Loucy (cell line): ENCODE data around the gene SPEG.

Experiments
- EZH2phosphoT487 ChIP-seq: fragments of 200-600 bp; IDR thresholded peaks from 2 replicates; pipeline ENCODE4 v1.6.1; 2018; ENCODE audit warnings: antibody characterized with exemption, mild to moderate bottlenecking, moderate library complexity, borderline replicate concordance
- TF ChIP-seq, protein P1 (sequence below): fragments of 200-600 bp; sonication (generic); conservative IDR thresholded peaks from 2 replicates; pipeline ENCODE4 v1.5.1; 2014; ENCODE audit warnings: mild to moderate bottlenecking, antibody characterized with exemption, low read length

DNA sequence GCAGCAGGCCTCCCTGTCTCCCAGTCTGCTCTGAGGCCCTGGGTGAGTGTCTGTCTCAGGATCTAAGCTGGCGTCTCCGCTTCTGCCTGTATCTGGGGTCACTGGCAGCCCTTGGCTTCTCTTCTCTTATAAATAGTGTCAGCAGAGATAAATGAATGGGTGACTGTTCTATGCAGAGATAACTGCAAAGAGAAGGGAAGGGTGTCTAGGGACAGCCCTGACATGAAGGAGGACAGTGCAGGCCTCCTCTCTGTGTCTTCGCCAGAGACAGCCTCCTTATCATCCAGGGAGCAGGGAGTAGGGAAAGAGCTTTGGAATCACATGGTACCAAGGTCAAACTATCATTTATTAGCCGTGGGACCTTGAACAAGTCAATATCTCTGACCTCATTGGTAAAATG, 35.8 kb downstream of the SPEG start:
- TF ChIP-seq, protein P1, sequence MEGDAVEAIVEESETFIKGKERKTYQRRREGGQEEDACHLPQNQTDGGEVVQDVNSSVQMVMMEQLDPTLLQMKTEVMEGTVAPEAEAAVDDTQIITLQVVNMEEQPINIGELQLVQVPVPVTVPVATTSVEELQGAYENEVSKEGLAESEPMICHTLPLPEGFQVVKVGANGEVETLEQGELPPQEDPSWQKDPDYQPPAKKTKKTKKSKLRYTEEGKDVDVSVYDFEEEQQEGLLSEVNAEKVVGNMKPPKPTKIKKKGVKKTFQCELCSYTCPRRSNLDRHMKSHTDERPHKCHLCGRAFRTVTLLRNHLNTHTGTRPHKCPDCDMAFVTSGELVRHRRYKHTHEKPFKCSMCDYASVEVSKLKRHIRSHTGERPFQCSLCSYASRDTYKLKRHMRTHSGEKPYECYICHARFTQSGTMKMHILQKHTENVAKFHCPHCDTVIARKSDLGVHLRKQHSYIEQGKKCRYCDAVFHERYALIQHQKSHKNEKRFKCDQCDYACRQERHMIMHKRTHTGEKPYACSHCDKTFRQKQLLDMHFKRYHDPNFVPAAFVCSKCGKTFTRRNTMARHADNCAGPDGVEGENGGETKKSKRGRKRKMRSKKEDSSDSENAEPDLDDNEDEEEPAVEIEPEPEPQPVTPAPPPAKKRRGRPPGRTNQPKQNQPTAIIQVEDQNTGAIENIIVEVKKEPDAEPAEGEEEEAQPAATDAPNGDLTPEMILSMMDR: no peak
- TF ChIP-seq EZH2phosphoT487: no peak
